ENCODE results near the gene CADPS. TPM values are rescaled to one million over a fixed set of nuclear protein-coding genes. Genes with fewer than 3 reads are reported as not detected.
A peak's percentile ranks its signal among the peaks of the same experiment; 100 is the strongest.

Gene CADPS
- total and polyA plus RNA-seq, 2 experiments from 2014 or later: 2.8 to 8.1 TPM

DNA sequence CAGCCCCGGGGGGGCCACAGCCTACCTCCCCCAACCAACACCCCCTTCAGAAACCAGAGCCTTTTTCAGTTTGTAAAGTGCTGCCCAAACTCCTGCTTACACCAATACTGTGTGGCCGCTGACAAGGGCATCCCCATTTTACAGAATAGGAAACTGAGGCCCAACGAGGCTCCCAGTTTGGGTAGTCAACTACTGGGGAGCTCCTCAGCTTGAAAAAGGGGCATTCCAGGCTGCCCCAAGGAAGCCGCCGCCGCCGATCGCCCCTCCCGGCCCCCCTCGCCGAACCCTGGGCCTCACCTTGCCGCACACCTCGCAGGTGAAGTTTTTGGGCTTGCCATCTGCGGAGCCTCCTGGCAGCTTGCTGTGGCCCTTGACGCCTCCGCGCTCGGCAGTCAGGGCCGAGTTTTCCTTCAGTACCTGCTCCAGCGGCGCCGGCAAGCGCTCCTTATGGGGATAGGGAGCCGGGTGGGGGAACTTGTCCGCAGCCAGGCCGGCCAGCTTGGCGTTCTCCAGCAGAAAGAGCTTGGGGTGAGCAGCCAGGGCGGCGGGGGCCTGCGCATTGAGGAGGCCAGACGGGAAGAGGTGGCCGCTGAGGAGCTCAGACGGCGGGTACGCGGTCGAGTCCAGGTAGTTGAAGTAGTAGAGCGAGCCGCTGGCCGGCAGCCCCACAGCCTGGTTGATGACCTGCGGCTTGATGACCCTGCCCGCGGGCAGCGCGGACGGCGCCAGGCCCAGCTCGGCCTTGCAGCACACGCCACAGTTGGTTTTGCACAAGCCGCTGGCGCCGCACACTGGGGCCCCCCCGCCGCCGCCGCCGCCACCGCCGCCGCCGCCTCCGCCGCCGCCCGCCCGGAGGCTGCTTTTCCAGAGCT lies 503.3 kb downstream of the CADPS start:
- peak; percentile 94 for TF ChIP-seq EZH2 (IDR thresholded peaks at IDR 0.05; ENCODE audit: borderline replicate concordance)
- no peak for TF ChIP-seq CTCF (IDR thresholded peaks at IDR 0.05; ENCODE audit: poor library complexity)
- TF ChIP-seq EZH2phosphoT487 (IDR thresholded peaks at IDR 0.05; ENCODE audit: low read depth, severe bottlenecking, unreplicated experiment): peak; percentile 67
- Histone ChIP-seq H3K27ac (no peak overlapping the region), H2AFZ (no peak overlapping the region), H3K4me3 (no peak overlapping the region), H3K9me3 (ENCODE audit: low read depth) (no peaks in the 10 kb centered on the region), H3K4me2 (peak overlapping the region; percentile 59), H3K27me3 (peaks cover 98% of the 10 kb centered on the region), H4K20me1 (ENCODE audit: insufficient read depth, poor library complexity, severe bottlenecking) (no peaks in the 10 kb centered on the region), H3K9me2 (replicated peaks; ENCODE audit: insufficient read depth) (no peaks in the 10 kb centered on the region), H3K36me3 (replicated peaks; ENCODE audit: insufficient read depth, low read depth) (no peaks in the 10 kb centered on the region), H3K79me2 (no peaks in the 10 kb centered on the region), H3K4me1 (ENCODE audit: insufficient read depth) (peaks cover 11% of the 10 kb centered on the region)
- no peak for DNase-seq (ENCODE audit: low spot score)
- 2% methylated on average over 42 of the region's 66 CpGs for WGBS (ENCODE audit: low lambda C conversion rate, missing lambda C conversion rate)

DNA sequence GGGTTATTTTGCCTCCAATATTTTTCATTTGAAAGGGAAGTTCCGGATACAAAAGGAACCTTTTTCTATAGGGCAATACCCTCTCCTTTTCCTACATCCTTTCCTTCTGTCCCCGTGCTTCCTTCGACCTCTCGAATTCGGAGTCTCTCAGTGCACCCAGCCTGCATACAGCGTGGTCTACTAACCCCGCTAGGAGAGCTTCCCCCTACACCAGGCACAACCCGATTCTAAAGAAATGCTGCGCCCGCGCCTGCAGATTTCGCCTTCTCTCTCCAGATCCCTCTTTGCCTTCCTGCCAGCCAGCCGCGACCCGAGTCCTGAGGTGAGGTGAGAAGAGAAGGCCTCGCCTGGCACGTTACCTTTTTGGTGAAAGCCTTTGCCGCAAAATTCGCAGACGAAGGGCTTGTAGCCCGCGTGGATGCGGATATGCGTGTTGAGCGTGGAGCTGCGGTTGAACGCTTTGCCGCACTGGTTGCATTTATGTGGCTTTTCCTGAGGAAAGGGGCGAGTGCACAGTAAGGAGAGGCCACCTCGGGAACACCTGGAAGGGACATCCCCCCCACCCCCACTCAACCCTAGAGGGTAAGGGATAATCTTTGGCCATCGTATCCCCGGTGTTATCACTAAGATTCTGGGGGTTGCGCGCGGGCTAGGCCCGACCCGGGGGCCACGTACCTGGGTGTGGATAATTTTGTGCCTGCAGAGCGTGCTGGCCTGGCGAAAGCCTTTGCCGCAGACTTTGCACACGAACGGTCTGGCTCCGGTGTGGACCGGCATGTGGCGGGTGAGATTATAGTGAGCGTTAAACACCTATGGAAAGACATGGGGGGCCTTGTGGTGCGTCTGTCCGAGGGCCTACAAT lies 504.1 kb downstream of the CADPS start:
- Histone ChIP-seq H3K4me3 (no peak overlapping the region), H3K27me3 (peaks cover 98% of the 10 kb centered on the region), H3K9me2 (replicated peaks; ENCODE audit: insufficient read depth) (no peaks in the 10 kb centered on the region), H3K36me3 (replicated peaks; ENCODE audit: insufficient read depth, low read depth) (no peaks in the 10 kb centered on the region), H3K27ac (no peak overlapping the region), H2AFZ (no peak overlapping the region), H3K4me2 (no peak overlapping the region), H3K4me1 (ENCODE audit: insufficient read depth) (peaks cover 11% of the 10 kb centered on the region), H3K79me2 (no peaks in the 10 kb centered on the region), H4K20me1 (ENCODE audit: insufficient read depth, poor library complexity, severe bottlenecking) (no peaks in the 10 kb centered on the region), H3K9me3 (ENCODE audit: low read depth) (no peaks in the 10 kb centered on the region)
- no peak for DNase-seq (ENCODE audit: low spot score)
- WGBS (ENCODE audit: low lambda C conversion rate, missing lambda C conversion rate): 4% methylated on average over 48 of the region's 49 CpGs
- TF ChIP-seq EZH2 (IDR thresholded peaks at IDR 0.05; ENCODE audit: borderline replicate concordance) (peak; percentile 97), CTCF (IDR thresholded peaks at IDR 0.05; ENCODE audit: poor library complexity) (no peak), EZH2phosphoT487 (IDR thresholded peaks at IDR 0.05; ENCODE audit: low read depth, severe bottlenecking, unreplicated experiment) (peak; percentile 89)

DNA sequence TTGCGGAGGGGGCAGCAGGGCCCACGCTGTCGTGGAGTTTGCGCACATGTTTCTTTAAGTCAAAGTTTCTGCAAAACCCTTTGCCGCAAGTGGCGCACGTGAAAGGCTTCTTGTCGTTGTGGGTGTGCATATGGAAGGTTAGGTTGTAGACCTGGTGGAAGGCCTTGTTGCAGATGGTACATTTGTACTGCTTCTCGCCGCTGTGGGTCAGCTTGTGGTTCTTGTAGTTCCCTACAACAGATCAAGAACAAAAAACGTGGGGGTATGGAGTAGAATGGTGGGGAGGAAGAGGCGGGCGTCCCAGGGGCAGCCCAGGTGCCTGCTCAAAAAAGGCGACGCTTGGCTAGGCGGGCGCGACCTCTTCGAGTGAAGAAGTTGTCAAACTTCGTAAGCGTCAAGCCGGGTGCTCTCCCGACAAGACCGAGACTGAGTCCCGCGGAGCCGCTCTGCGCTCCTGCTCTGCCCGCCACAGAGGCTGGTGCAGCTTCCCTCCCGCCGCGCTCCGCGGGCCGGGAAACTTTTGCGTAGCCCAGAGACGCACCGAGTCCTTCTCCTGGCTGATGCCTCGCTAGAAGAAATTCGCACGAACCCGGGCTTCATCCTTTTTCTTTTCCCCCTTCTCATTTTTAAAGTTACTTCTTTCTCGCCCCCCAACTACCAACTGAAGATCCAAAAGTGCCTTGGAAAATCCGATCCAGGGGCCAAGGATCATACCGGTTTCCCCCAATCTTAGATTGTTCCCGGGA lies 504.9 kb downstream of the CADPS start:
- no peaks in the 10 kb centered on the region for H3K9me3 ChIP-seq (ENCODE audit: low read depth)
- peaks cover 98% of the 10 kb centered on the region for H3K27me3 ChIP-seq
- H3K79me2 ChIP-seq: no peaks in the 10 kb centered on the region
- 2% methylated on average over 46 of the region's 46 CpGs for WGBS (ENCODE audit: low lambda C conversion rate, missing lambda C conversion rate)
- peaks cover 11% of the 10 kb centered on the region for H3K4me1 ChIP-seq (ENCODE audit: insufficient read depth)
- H2AFZ ChIP-seq: no peak overlapping the region
- no peaks in the 10 kb centered on the region for H3K36me3 ChIP-seq (replicated peaks; ENCODE audit: insufficient read depth, low read depth)
- no peaks in the 10 kb centered on the region for H4K20me1 ChIP-seq (ENCODE audit: insufficient read depth, poor library complexity, severe bottlenecking)
- no peak for TF ChIP-seq CTCF (IDR thresholded peaks at IDR 0.05; ENCODE audit: poor library complexity)
- TF ChIP-seq EZH2 (IDR thresholded peaks at IDR 0.05; ENCODE audit: borderline replicate concordance): no peak
- TF ChIP-seq EZH2phosphoT487 (IDR thresholded peaks at IDR 0.05; ENCODE audit: low read depth, severe bottlenecking, unreplicated experiment): no peak
- DNase-seq (ENCODE audit: low spot score): no peak
- H3K9me2 ChIP-seq (replicated peaks; ENCODE audit: insufficient read depth): no peaks in the 10 kb centered on the region
- no peak overlapping the region for H3K4me3 ChIP-seq
- H3K27ac ChIP-seq: no peak overlapping the region
- H3K4me2 ChIP-seq: no peak overlapping the region

All from hepatocyte (in vitro differentiated cells).